Ovary (tissue), 9 donors: ENCODE measurements around the gene SNHG17. TPM values are rescaled to one million over a fixed set of nuclear protein-coding genes. Genes with fewer than 3 reads are reported as not detected.
"Not testable (repeated sequence)": the region's sequence is repeated elsewhere in the genome, so short reads cannot be mapped to it uniquely, and the experiment has no call there.

Experiments used
- DNase-seq, 5 donors: peaks; one replicate each; pipeline ENCODE4 v3.0.0-alpha.2; 2019 to 2020
- H3K27ac ChIP-seq, 2 donors: fragments of 200-600 bp; one replicate each; pipeline versions ENCODE4 v1.5.1 to v1.8.0; 2019 to 2022
- H3K27me3 ChIP-seq: fragments of 200-600 bp; one replicate; pipeline ENCODE4 v1.8.0; 2022
- H3K36me3 ChIP-seq: fragments of 200-600 bp; sonication (generic); one replicate; pipeline ENCODE4 v1.5.1; 2019
- H3K4me1 ChIP-seq: one replicate; pipeline ENCODE4 v1.8.1; 2013; ENCODE audit warnings: mild to moderate bottlenecking, moderate library complexity; ENCODE audit not compliant: insufficient read depth
- H3K4me3 ChIP-seq: fragments of 200-600 bp; sonication (generic); one replicate; pipeline ENCODE4 v1.5.1; 2017
- H3K9me3 ChIP-seq, 2 donors: fragments of 200-600 bp in 1 of 2; sonication (generic) in 1 of 2; one replicate each; pipeline versions ENCODE4 v1.5.1 to v1.8.1; 2013 to 2019; ENCODE audit warnings: mild to moderate bottlenecking in 1 of 2, moderate library complexity in 1 of 2
- EP300 ChIP-seq: sonication (generic); formaldehyde crosslinking; IDR thresholded peaks from one replicate; pipeline ENCODE4 v1.6.1; 2017; ENCODE audit warnings: antibody characterized with exemption
- POLR2A ChIP-seq: fragments of 450-650 bp; IDR thresholded peaks from one replicate; pipeline ENCODE4 v1.6.1; 2017; ENCODE audit warnings: antibody characterized with exemption, mild to moderate bottlenecking, moderate library complexity
- WGBS, 3 donors: extraction: QIAGEN DNeasy Blood & Tissue Kit in 1 of 3; methylation state at CpG; one replicate each; pipeline versions ENCODE4 v1.1.5 to v1.1.7; 2013 to 2017; 5-methylcytosine and 5-hydroxymethylcytosine counted together
- intact Hi-C, 4 donors: fragments of 100-400 bp; cut with DNase I; formaldehyde crosslinking; loops; one replicate each; pipeline versions ENCODE4 v1.11.0 to v1.15.1; 2022 to 2023
- polyA plus RNA-seq, 2 donors: library from polyadenylated mRNA; stranded (reverse); fragments of 200-250 nt in 1 of 2; fragments of 350-450 nt in 1 of 2; fragmentation: Illumina TruSeq in 1 of 2; extraction: RNeasy Lipid Tissue Mini Kit (QIAGEN cat#74804) in 1 of 2; gene quantifications; one replicate each; pipeline ENCODE4 v1.2.3, GENCODE V29; 2013 to 2014
- total RNA-seq, 7 donors: library from RNA; depleted of rRNA in 2 of 7; stranded (reverse); fragments of >200 nt in 2 of 7; fragmentation: NEBNext Ultra II Directional in 3 of 7; extraction: Animal tissue kit (Norgen Biotek cat#: 25700) in 3 of 7; gene quantifications; one replicate each; pipeline versions ENCODE4 v1.1.0 to v1.2.4, GENCODE V29; 2016 to 2023
- TF ChIP-seq, protein P1 (sequence below), 3 donors: fragments of 450-650 bp in 2 of 3; fragments of 200-600 bp in 1 of 3; IDR thresholded peaks; one replicate each; pipeline versions ENCODE4 v1.5.1 to v1.8.0; 2016 to 2022; ENCODE audit warnings: antibody characterized with exemption in 3 of 3, mild to moderate bottlenecking in 1 of 3
- donor health status: DM: no; HTN: no; CAD: no; lungs with moderate emphysema.
- donor health status: DM: no; HTN: no; CAD: no.
- donor health status: Bipolar disorder and iron deficiency.
- donor health status: DM: yes; HTN: yes; CAD: no.
- donor health status: DM: no; HTN: no; CAD: no.
- donor health status: DM: yes; HTN: yes; CAD: no.

Gene SNHG17
- total and polyA plus RNA-seq, 9 donors: 22.8 to 72.2 (median 40.1) TPM

DNA sequence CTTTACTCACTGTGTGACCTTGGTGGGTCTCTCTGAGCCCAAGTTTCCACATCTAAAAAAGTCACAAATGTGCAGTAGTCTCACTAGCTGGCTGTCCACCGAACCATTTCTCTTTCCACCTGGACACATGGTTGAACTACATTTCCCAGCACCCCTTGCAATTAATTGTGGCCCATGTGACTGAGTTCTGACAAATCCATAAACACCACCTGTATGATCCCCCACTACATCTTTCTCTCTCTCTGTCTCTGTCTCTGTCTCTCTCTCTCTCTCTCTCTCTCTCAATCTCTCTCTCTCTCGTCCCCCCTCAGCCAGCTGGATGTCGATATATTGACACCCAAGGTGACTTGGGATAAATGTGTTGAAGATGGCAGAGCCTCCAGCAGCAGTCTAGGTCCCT is 42.8 kb downstream of the SNHG17 start:
- Histone ChIP-seq H3K36me3 (no peaks in the 10 kb centered on the region), H3K9me3 (no peaks in the 10 kb centered on the region), H3K4me1 (peaks cover 3% of the 10 kb centered on the region), H3K4me3 (no peak overlapping the region), H3K27me3 (no peaks in the 10 kb centered on the region), H3K27ac (no peak overlapping the region)
- TF ChIP-seq, protein P1, sequence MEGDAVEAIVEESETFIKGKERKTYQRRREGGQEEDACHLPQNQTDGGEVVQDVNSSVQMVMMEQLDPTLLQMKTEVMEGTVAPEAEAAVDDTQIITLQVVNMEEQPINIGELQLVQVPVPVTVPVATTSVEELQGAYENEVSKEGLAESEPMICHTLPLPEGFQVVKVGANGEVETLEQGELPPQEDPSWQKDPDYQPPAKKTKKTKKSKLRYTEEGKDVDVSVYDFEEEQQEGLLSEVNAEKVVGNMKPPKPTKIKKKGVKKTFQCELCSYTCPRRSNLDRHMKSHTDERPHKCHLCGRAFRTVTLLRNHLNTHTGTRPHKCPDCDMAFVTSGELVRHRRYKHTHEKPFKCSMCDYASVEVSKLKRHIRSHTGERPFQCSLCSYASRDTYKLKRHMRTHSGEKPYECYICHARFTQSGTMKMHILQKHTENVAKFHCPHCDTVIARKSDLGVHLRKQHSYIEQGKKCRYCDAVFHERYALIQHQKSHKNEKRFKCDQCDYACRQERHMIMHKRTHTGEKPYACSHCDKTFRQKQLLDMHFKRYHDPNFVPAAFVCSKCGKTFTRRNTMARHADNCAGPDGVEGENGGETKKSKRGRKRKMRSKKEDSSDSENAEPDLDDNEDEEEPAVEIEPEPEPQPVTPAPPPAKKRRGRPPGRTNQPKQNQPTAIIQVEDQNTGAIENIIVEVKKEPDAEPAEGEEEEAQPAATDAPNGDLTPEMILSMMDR (IDR thresholded peaks at IDR 0.05): no peak
- TF ChIP-seq POLR2A (no peak), EP300 (no peak)
- intact Hi-C loops: no loop called here
- WGBS, 3 donors: 65 to 79% (median 74%) methylated on average over 3 of the region's 3 CpGs
- no peak for DNase-seq

DNA sequence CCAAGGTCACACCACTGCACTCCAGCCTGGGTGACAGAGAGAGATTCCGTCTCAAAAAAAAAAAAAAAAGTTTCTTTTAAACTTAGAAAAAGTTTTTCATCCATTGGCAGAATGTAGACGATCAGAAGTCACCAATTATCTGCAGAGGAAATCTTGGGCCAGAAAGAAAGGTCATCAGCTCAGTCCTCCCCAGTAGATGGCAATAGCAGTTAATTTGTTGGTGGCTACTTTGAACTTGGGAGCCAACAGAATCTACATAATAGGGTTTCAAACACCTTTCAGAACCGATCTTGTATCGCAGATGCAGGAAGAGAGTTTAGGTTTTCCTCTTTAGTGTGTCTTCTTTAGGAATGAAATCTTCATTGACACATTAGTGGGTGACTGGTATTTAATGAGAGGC is 47.2 kb downstream of the SNHG17 start:
- H3K27ac ChIP-seq: no peak overlapping the region
- H3K4me1 ChIP-seq: no peaks in the 10 kb centered on the region
- no peaks in the 10 kb centered on the region for H3K27me3 ChIP-seq
- no peak overlapping the region for H3K4me3 ChIP-seq
- no peaks in the 10 kb centered on the region for H3K9me3 ChIP-seq
- no peaks in the 10 kb centered on the region for H3K36me3 ChIP-seq
- no peak for DNase-seq
- WGBS, 3 donors: 71 to 81% (median 81%) methylated on average over 4 of the region's 4 CpGs
- intact Hi-C loops: no loop called here
- no peak for TF ChIP-seq POLR2A
- TF ChIP-seq, protein P1 (IDR thresholded peaks at IDR 0.05): no peak
- no peak for TF ChIP-seq EP300

DNA sequence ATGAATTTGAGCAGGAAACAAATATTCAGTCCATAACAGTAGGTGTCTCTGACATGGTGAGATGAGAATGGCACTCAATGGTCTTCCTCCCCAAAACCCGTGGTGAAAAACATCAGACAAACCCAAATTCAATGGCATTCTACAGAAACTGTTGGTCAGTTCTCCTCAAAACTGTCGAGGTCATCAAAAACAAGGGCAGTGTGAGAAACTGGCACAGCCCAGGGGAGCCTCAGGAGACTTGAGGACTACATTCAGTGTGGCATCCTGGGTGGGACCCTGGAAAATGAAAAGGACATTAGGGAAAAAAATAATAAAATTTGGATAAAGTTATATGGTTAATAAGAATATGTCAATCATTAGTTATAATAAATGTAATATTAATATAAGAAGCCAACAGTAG is 48.3 kb downstream of the SNHG17 start:
- Histone ChIP-seq H3K4me3 (no peak overlapping the region), H3K9me3 (no peaks in the 10 kb centered on the region), H3K27me3 (no peaks in the 10 kb centered on the region), H3K36me3 (no peaks in the 10 kb centered on the region), H3K27ac (no peak overlapping the region), H3K4me1 (no peaks in the 10 kb centered on the region)
- DNase-seq: no peak
- intact Hi-C loops: no loop called here
- WGBS, 3 donors: 72 to 75% (median 73%) methylated on average over 2 of the region's 2 CpGs
- TF ChIP-seq, protein P1 (IDR thresholded peaks at IDR 0.05): no peak
- TF ChIP-seq POLR2A (no peak), EP300 (no peak)

DNA sequence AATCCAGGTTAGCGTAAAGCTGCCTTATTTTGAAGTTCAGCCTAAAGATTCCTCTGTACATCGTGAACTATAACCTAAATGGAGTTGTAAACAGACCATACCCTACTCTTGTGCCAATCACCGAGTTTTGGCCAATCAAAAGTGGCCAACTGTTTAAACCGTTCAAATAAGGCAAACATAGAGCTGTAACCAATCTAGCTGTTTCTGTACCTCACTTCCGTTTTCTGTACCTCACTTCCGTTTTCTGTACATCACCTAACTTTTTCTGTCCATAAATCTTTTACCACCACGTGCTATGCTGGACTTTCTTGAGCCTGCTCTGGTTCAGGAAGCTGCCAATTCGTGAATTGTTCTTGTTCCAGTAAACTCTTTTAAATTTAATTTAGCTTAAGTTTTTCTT is 49.1 kb downstream of the SNHG17 start:
- 78 to 89% (median 84%) methylated on average over 8 of the region's 8 CpGs for WGBS, 3 donors
- Histone ChIP-seq H3K36me3 (no peaks in the 10 kb centered on the region), H3K27me3 (no peaks in the 10 kb centered on the region), H3K4me3 (no peak overlapping the region), H3K4me1 (no peaks in the 10 kb centered on the region), H3K27ac (no peak overlapping the region), H3K9me3 (no peaks in the 10 kb centered on the region)
- intact Hi-C loops: no loop called here
- TF ChIP-seq POLR2A: no peak
- TF ChIP-seq, protein P1 (IDR thresholded peaks at IDR 0.05): no peak
- no peak for TF ChIP-seq EP300
- DNase-seq: no peak

DNA sequence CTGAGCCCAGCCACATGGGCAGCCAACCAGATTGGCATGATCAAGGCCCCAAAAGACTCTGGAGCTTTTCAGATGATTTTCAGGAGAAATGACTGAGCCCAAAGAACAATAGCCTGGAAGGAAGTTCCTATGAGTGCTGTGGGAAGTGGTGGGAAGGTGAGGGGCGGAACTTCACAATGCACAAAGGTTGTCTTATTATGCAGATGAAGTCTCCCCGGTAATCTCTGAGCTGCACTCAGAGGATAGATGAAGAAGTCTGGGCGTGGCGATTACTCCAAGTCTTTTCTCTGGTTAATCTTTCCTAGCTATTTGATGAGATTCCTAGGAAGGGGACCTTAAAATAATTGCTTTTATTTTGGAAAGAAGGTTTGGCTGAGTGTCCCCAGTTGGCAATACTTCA is 52.0 kb downstream of the SNHG17 start:
- Histone ChIP-seq H3K4me3 (no peak overlapping the region), H3K36me3 (no peaks in the 10 kb centered on the region), H3K4me1 (no peaks in the 10 kb centered on the region), H3K27ac (no peak overlapping the region), H3K9me3 (no peaks in the 10 kb centered on the region), H3K27me3 (no peaks in the 10 kb centered on the region)
- WGBS, 3 donors: 75 to 85% (median 82%) methylated on average over 4 of the region's 4 CpGs
- TF ChIP-seq EP300 (no peak), POLR2A (no peak)
- TF ChIP-seq, protein P1 (IDR thresholded peaks at IDR 0.05): no peak
- DNase-seq: no peak
- intact Hi-C loops: no loop called here

DNA sequence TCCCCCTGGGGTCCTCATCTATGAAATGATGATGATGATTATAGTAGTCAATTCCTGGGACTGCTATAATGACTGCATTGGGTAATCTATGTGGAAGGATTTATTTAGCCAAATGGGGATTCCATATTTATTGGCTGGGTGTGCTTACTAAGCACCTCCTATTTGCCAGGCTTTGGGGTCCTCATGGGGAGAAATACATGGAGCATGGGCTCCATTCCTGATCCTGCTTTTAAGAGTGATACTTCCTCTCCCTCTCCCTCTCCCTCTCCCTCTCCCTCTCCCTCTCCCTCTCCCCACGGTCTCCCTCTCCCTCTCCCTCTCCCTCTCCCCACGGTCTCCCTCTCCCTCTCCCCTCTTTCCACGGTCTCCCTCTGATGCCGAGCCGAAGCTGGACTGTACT is 57.3 kb downstream of the SNHG17 start:
- H3K27me3 ChIP-seq, H3K9me3 ChIP-seq, DNase-seq, H3K4me1 ChIP-seq, H3K36me3 ChIP-seq, H3K27ac ChIP-seq, intact Hi-C loops, H3K4me3 ChIP-seq: not testable (repeated sequence)
- WGBS, 3 donors: 71 to 79% methylated on average over 5 of the region's 5 CpGs; no CpG with 5 or more reads in 1 of the 3 donors
